ENCODE results near the gene TPP1.

TPP1 gene

GRCh38 chr11:6610591-6610990 is 8.6 kb downstream of the TPP1 start:
- DNase-seq: no peak

- DNase-seq: no peak
These were observed 9.7 kb downstream of the TPP1 start for GRCh38 chr11:6609502-6610015.

GRCh38 chr11:6608726-6609501 is 10.3 kb downstream of the TPP1 start:
- DNase-seq: no peak

- no peak for DNase-seq
These were observed 11.2 kb downstream of the TPP1 start for GRCh38 chr11:6608011-6608410.

GRCh38 chr11:6607190-6607795 is 11.9 kb downstream of the TPP1 start:
- no peak for DNase-seq

GRCh38 chr11:6606471-6607189 is 12.6 kb downstream of the TPP1 start:
- DNase-seq: no peak

- no peak for DNase-seq
These were observed 14.4 kb downstream of the TPP1 start for GRCh38 chr11:6604790-6605189.

GRCh38 chr11:6604081-6604626 is 15.1 kb downstream of the TPP1 start:
- DNase-seq: no peak

- DNase-seq: peak; percentile 12 to 72
These were observed 15.7 kb downstream of the TPP1 start, which contains the start of the genes ILK and RRP8 for GRCh38 chr11:6603287-6604080. TSS of gene ILK (plus strand) at chr11:6603774. CDS start at chr11:6604272, 498 bp downstream. TSS of gene RRP8 (minus strand) at chr11:6603616. CDS start at chr11:6603502, 114 bp downstream.

- no peak for DNase-seq
These were observed 16.9 kb downstream of the TPP1 start for GRCh38 chr11:6602096-6602940.

- no peak for DNase-seq
These were observed 18.2 kb downstream of the TPP1 start for GRCh38 chr11:6601041-6601461.

GRCh38 chr11:6599881-6600390 is 19.3 kb downstream of the TPP1 start:
- no peak for DNase-seq

- DNase-seq: no peak
These were observed 19.8 kb downstream of the TPP1 start for GRCh38 chr11:6599449-6599848.

- no peak for DNase-seq
These were observed 20.7 kb downstream of the TPP1 start for GRCh38 chr11:6598555-6598954.

GRCh38 chr11:6596239-6596877 is 22.9 kb downstream of the TPP1 start:
- no peak for DNase-seq

- DNase-seq: no peak
These were observed 25.0 kb downstream of the TPP1 start for GRCh38 chr11:6594142-6594768.

GRCh38 chr11:6588018-6588417 is 31.2 kb downstream of the TPP1 start:
- no peak for DNase-seq

- peak; percentile 36 to 72 for DNase-seq
These were observed 31.8 kb downstream of the TPP1 start for GRCh38 chr11:6587360-6587953.

Data from cerebellar nuclear complex (tissue), 1 donor.